GM18526 (cell line): ENCODE measurements around the gene MSANTD1.

Experiments used
- POLR2A ChIP-seq: IDR thresholded peaks from 3 replicates; pipeline ENCODE4 v1.6.1; 2011; ENCODE audit not compliant: insufficient read length; ENCODE audit errors: extremely low read depth

Gene MSANTD1

GRCh38 chr4:3246458-3247398 lies 2.2 kb upstream of the MSANTD1 start:
- no peak for TF ChIP-seq POLR2A

GRCh38 chr4:3247399-3248177 lies 1.4 kb upstream of the MSANTD1 start:
- TF ChIP-seq POLR2A: no peak

- no peak for TF ChIP-seq POLR2A
Observed at GRCh38 chr4:3248178-3248480, 830 bp upstream of the MSANTD1 start.

GRCh38 chr4:3249711-3250437 lies 915 bp downstream of the MSANTD1 start:
- no peak for TF ChIP-seq POLR2A

GRCh38 chr4:3250438-3250955 lies 1.5 kb downstream of the MSANTD1 start:
- TF ChIP-seq POLR2A: no peak

- no peak for TF ChIP-seq POLR2A
Observed at GRCh38 chr4:3250956-3251690, 2.2 kb downstream of the MSANTD1 start.

- TF ChIP-seq POLR2A: no peak
Observed at GRCh38 chr4:3251691-3252479, 2.9 kb downstream of the MSANTD1 start.

- no peak for TF ChIP-seq POLR2A
Observed at GRCh38 chr4:3252480-3252828, 3.5 kb downstream of the MSANTD1 start.

GRCh38 chr4:3252831-3253641 lies 4.1 kb downstream of the MSANTD1 start:
- TF ChIP-seq POLR2A: no peak

GRCh38 chr4:3253808-3254207 lies 4.8 kb downstream of the MSANTD1 start:
- no peak for TF ChIP-seq POLR2A

- TF ChIP-seq POLR2A: no peak
Observed at GRCh38 chr4:3254302-3255131, 5.6 kb downstream of the MSANTD1 start.

GRCh38 chr4:3255611-3256186 lies 6.7 kb downstream of the MSANTD1 start:
- no peak for TF ChIP-seq POLR2A
